H9 (cell line): Measurements from ENCODE around the gene SOHLH2. TPM values are rescaled to one million over a fixed set of nuclear protein-coding genes. Genes with fewer than 3 reads are reported as not detected.

Experiments used
- DNase-seq: peaks from one replicate; pipeline ENCODE4 v3.0.0-alpha.2; 2017
- H2AFZ ChIP-seq: one replicate; pipeline ENCODE4 v1.6.1; 2013; ENCODE audit warnings: mild to moderate bottlenecking, low read length, control low read depth, moderate library complexity
- H2AK5ac ChIP-seq: 2 replicates; pipeline ENCODE4 v1.6.1; 2013; ENCODE audit warnings: low read length, control low read depth, mixed read lengths; ENCODE audit not compliant: insufficient read length
- H2BK120ac ChIP-seq: one replicate; pipeline ENCODE4 v1.6.1; 2013; ENCODE audit warnings: low read depth, mild to moderate bottlenecking, low read length, control low read depth, inconsistent platforms; ENCODE audit not compliant: poor library complexity, severe bottlenecking
- H2BK12ac ChIP-seq: 2 replicates; pipeline ENCODE4 v1.6.1; 2013; ENCODE audit warnings: low read length, control low read depth, mixed read lengths, low read depth; ENCODE audit not compliant: insufficient read length
- H2BK15ac ChIP-seq: 2 replicates; pipeline ENCODE4 v1.6.1; 2013; ENCODE audit warnings: low read depth, low read length, control low read depth
- H2BK20ac ChIP-seq: one replicate; pipeline ENCODE4 v1.6.1; 2013; ENCODE audit warnings: low read depth, mild to moderate bottlenecking, low read length, control low read depth, inconsistent platforms; ENCODE audit not compliant: poor library complexity, severe bottlenecking
- H2BK5ac ChIP-seq: 2 replicates; pipeline ENCODE4 v1.6.1; 2013; ENCODE audit warnings: low read length, control low read depth, mixed read lengths; ENCODE audit not compliant: insufficient read length
- H3K14ac ChIP-seq: 2 replicates; pipeline ENCODE4 v1.6.1; 2013; ENCODE audit warnings: low read length, control low read depth; ENCODE audit not compliant: insufficient read depth
- H3K18ac ChIP-seq: 2 replicates; pipeline ENCODE4 v1.6.1; 2013; ENCODE audit warnings: low read depth, mild to moderate bottlenecking, mixed read lengths, low read length, control low read depth; ENCODE audit not compliant: insufficient read length
- H3K23ac ChIP-seq: 2 replicates; pipeline ENCODE4 v1.6.1; 2013; ENCODE audit warnings: low read length, control low read depth, mixed read lengths, low read depth; ENCODE audit not compliant: insufficient read length
- H3K23me2 ChIP-seq: 2 replicates; pipeline ENCODE4 v1.6.1; 2013; ENCODE audit warnings: low read depth, mild to moderate bottlenecking, mixed read lengths, low read length, control low read depth; ENCODE audit not compliant: insufficient read length, poor library complexity, severe bottlenecking
- H3K27ac ChIP-seq: 2 replicates; pipeline ENCODE4 v1.5.1; 2013; ENCODE audit warnings: low read length, control low read depth, mixed read lengths, low read depth; ENCODE audit not compliant: insufficient read length
- H3K27me3 ChIP-seq: 2 replicates; pipeline ENCODE4 v1.6.1; 2013; ENCODE audit warnings: low read length, control low read depth, inconsistent platforms; ENCODE audit not compliant: insufficient read depth
- H3K4ac ChIP-seq: 2 replicates; pipeline ENCODE4 v1.6.1; 2013; ENCODE audit warnings: low read depth, mild to moderate bottlenecking, control low read depth, inconsistent platforms, low read length, moderate library complexity
- H3K4me1 ChIP-seq: 2 replicates; pipeline ENCODE4 v1.6.1; 2013; ENCODE audit warnings: low read length, control low read depth, inconsistent platforms; ENCODE audit not compliant: insufficient read depth
- H3K4me2 ChIP-seq: 2 replicates; pipeline ENCODE4 v1.6.1; 2013; ENCODE audit warnings: low read length, control low read depth, mixed read lengths; ENCODE audit not compliant: insufficient read length, insufficient read depth
- H3K56ac ChIP-seq: 2 replicates; pipeline ENCODE4 v1.6.1; 2013; ENCODE audit warnings: low read depth, mild to moderate bottlenecking, mixed read lengths, low read length, control low read depth; ENCODE audit not compliant: insufficient read length
- H3K79me1 ChIP-seq: 2 replicates; pipeline ENCODE4 v1.6.1; 2013; ENCODE audit warnings: low read depth, mild to moderate bottlenecking, moderate library complexity, low read length, control low read depth, inconsistent platforms; ENCODE audit not compliant: insufficient read depth, poor library complexity, severe bottlenecking
- H3K79me2 ChIP-seq: 2 replicates; pipeline ENCODE4 v1.6.1; 2013; ENCODE audit warnings: low read length, control low read depth, inconsistent platforms; ENCODE audit not compliant: insufficient read depth
- H3K9ac ChIP-seq: 2 replicates; pipeline ENCODE4 v1.6.1; 2013; ENCODE audit warnings: low read length, control low read depth, mixed read lengths; ENCODE audit not compliant: insufficient read length; ENCODE audit errors: extremely low read depth
- H3K9me3 ChIP-seq: one replicate; pipeline ENCODE4 v1.6.1; 2013; ENCODE audit warnings: low read depth, low read length, inconsistent platforms; ENCODE audit not compliant: control insufficient read depth
- H3T11ph ChIP-seq: one replicate; pipeline ENCODE4 v1.6.1; 2013; ENCODE audit warnings: mild to moderate bottlenecking, low read length, control low read depth, inconsistent platforms
- H4K20me1 ChIP-seq: one replicate; pipeline ENCODE4 v1.6.1; 2013; ENCODE audit not compliant: control insufficient read depth, insufficient read length, insufficient read depth
- H4K5ac ChIP-seq: 2 replicates; pipeline ENCODE4 v1.6.1; 2013; ENCODE audit warnings: low read depth, mild to moderate bottlenecking, mixed read lengths, low read length, control low read depth; ENCODE audit not compliant: insufficient read length
- H4K8ac ChIP-seq: replicated peaks from 2 replicates; pipeline ENCODE4 v1.6.1; 2013; ENCODE audit warnings: low read length, control low read depth, mixed read lengths, low read depth; ENCODE audit not compliant: insufficient read length
- H4K91ac ChIP-seq: 2 replicates; pipeline ENCODE4 v1.6.1; 2013; ENCODE audit warnings: low read depth, mild to moderate bottlenecking, moderate library complexity, mixed read lengths, low read length, control low read depth; ENCODE audit not compliant: insufficient read length
- H3K27ac Mint-ChIP-seq, 3 experiments: 2 replicates in 2 of 3; 3 replicates in 1 of 3; pipeline ENCODE4 v1.8.0; 2020 to 2021; ENCODE audit warnings: mixed read lengths in 3 of 3, mild to moderate bottlenecking in 1 of 3, moderate library complexity in 1 of 3
- H3K27me3 Mint-ChIP-seq: 2 replicates; pipeline ENCODE4 v1.8.0; 2021; ENCODE audit warnings: low read depth, mild to moderate bottlenecking, moderate library complexity, mixed read lengths
- H3K36me3 Mint-ChIP-seq, 3 experiments: 2 replicates in 2 of 3; 3 replicates in 1 of 3; pipeline ENCODE4 v1.8.0; 2020 to 2021; ENCODE audit warnings: low read depth in 3 of 3, mixed read lengths in 3 of 3; ENCODE audit not compliant: insufficient read depth in 1 of 3
- H3K4me1 Mint-ChIP-seq, 2 experiments: 2 replicates each; pipeline ENCODE4 v1.8.0; 2020; ENCODE audit warnings: mixed read lengths in 2 of 2
- H3K4me3 Mint-ChIP-seq, 2 experiments: 2 replicates in 1 of 2; 3 replicates in 1 of 2; pipeline ENCODE4 v1.8.0; 2020 to 2021; ENCODE audit warnings: mild to moderate bottlenecking in 2 of 2, mixed read lengths in 2 of 2, moderate library complexity in 1 of 2
- H3K9me3 Mint-ChIP-seq, 2 experiments: 2 replicates in 1 of 2; 3 replicates in 1 of 2; pipeline ENCODE4 v1.8.0; 2020; ENCODE audit warnings: mild to moderate bottlenecking in 2 of 2, mixed read lengths in 2 of 2, moderate library complexity in 1 of 2
- CTCF ChIP-seq: fragments of 200-600 bp; sonication (generic); conservative IDR thresholded peaks from 3 replicates; pipeline ENCODE4 v1.8.0; 2021; ENCODE audit warnings: antibody characterized with exemption, mild to moderate bottlenecking
- total RNA-seq: library from RNA; stranded (reverse); gene quantifications from 2 replicates; pipeline ENCODE4 v1.2.1, GENCODE V29; 2021

The SOHLH2 gene
- total RNA-seq, 1 experiment from 2014 or later = 1.3 TPM

- no peaks in the 10 kb centered on the region; the same call in 1 of the 2 replicates for H3K79me2 ChIP-seq
- peaks cover 2 to 7% of the 10 kb centered on the region in 2 experiments; a peak in 3 of 4 replicates for H3K4me1 Mint-ChIP-seq
- no peak overlapping the region for H3K27ac Mint-ChIP-seq
- H3K9me3 Mint-ChIP-seq = no peaks in the 10 kb centered on the region
- H4K8ac ChIP-seq = no peak overlapping the region
- H2AFZ ChIP-seq = no peak overlapping the region
- no peak overlapping the region for H4K5ac ChIP-seq
- no peaks in the 10 kb centered on the region for H3K4me1 ChIP-seq
- no peak overlapping the region for H4K91ac ChIP-seq
- H3K4ac ChIP-seq = no peak overlapping the region
- no peaks in the 10 kb centered on the region for H3K27me3 ChIP-seq
- no peak overlapping the region for H3K18ac ChIP-seq
- no peak overlapping the region for H3K27ac ChIP-seq
- no peak overlapping the region for H2BK20ac ChIP-seq
- no peaks in the 10 kb centered on the region for H3K27me3 Mint-ChIP-seq
- no peak for DNase-seq
- H3K14ac ChIP-seq = no peak overlapping the region
- no peak overlapping the region for H3K4me2 ChIP-seq
- no peaks in the 10 kb centered on the region for H3K9me3 ChIP-seq
- no peak overlapping the region for H3K23ac ChIP-seq
- H2AK5ac ChIP-seq = no peak overlapping the region
- H3K79me1 ChIP-seq = no peaks in the 10 kb centered on the region
- no peaks in the 10 kb centered on the region for H4K20me1 ChIP-seq
- no peak for TF ChIP-seq CTCF
- H2BK5ac ChIP-seq = no peak overlapping the region
- no peaks in the 10 kb centered on the region for H3K23me2 ChIP-seq
- no peak overlapping the region for H3K56ac ChIP-seq
- no peak overlapping the region for H2BK120ac ChIP-seq
- no peak overlapping the region for H2BK12ac ChIP-seq
- no peak overlapping the region for H3T11ph ChIP-seq
- H3K9ac ChIP-seq = no peak overlapping the region
- no peaks in the 10 kb centered on the region for H3K36me3 Mint-ChIP-seq
- no peak overlapping the region for H2BK15ac ChIP-seq
- no peak overlapping the region for H3K4me3 Mint-ChIP-seq
Measured at GRCh38 chr13:36183901-36184300, 30.5 kb downstream of the SOHLH2 start.
